AG04450 (cell line): ENCODE data around the gene PLPP4. TPM values are rescaled to one million over a fixed set of nuclear protein-coding genes. Genes with fewer than 3 reads are reported as not detected.

Experiments used
- CTCF ChIA-PET: fragments of 300-600, 350-600 bp; formaldehyde crosslinking; extraction: SDS; loops from one replicate; lab custom pipeline; 2022; ENCODE audit warnings: antibody characterized with exemption, inconsistent platforms; lab: Charles Lee
- POLR2A ChIA-PET: fragments of 350-600 bp; formaldehyde crosslinking; extraction: SDS; loops from one replicate; lab custom pipeline; 2021; ENCODE audit warnings: antibody characterized with exemption, inconsistent platforms; lab: Yijun Ruan, JAX
- DNase-seq: peaks from one replicate; pipeline ENCODE4 v3.0.0-alpha.2; 2011; ENCODE audit warnings: low read depth, low spot score
- H3K27ac ChIP-seq: one replicate; pipeline ENCODE4 v1.5.1; 2012; ENCODE audit warnings: low read depth, low read length, control low read depth
- H3K27me3 ChIP-seq: one replicate; pipeline ENCODE4 v1.6.0; 2012; ENCODE audit warnings: low read length; ENCODE audit not compliant: control insufficient read depth, insufficient read depth
- H3K4me3 ChIP-seq: 2 replicates; pipeline ENCODE4 v1.5.1; 2011; ENCODE audit warnings: mild to moderate bottlenecking, low read depth, low read length, control low read depth
- H3K9me3 ChIP-seq: 2 replicates; pipeline ENCODE4 v1.5.1; 2012; ENCODE audit warnings: low read length; ENCODE audit not compliant: control insufficient read depth, insufficient read depth
- CTCF ChIP-seq: IDR thresholded peaks from 2 replicates; pipeline ENCODE4 v1.5.1; 2011; ENCODE audit warnings: low read depth, low read length, control low read depth, inconsistent platforms
- polyA plus RNA-seq: library from polyadenylated mRNA; depleted of rRNA; stranded (reverse); fragments of >200 nt; gene quantifications from 2 replicates; pipeline ENCODE4 v1.2.3, GENCODE V29; 2011

The PLPP4 gene
- polyA plus RNA-seq, 1 experiment: not detected

DNA sequence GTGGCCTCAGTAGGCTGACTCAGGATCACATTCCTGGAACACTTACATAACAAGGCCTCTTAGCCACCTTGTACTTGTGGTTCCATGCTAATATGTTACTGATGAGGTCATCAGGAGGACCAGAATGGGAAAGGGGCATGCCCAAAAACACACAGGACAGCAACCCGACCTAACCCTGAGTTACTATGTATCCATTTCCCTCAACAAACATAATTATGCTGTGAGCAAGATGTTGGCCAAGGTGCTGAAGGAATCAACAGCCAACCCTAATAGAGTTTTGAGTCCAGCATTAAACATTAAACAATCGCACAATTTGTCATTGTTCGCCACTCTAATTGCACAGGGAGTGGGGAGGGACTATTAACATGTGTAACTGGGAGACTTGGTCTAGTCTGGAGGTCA lies 129.4 kb downstream of the PLPP4 start:
- POLR2A ChIA-PET: no interaction called here
- Histone ChIP-seq H3K27ac (no peak overlapping the region), H3K4me3 (no peak overlapping the region), H3K9me3 (peaks cover 56% of the 10 kb centered on the region), H3K27me3 (no peaks in the 10 kb centered on the region)
- DNase-seq: no peak
- CTCF ChIA-PET: no interaction called here
- TF ChIP-seq CTCF: no peak

- ChIA-PET CTCF (no interaction called here), POLR2A (no interaction called here)
- DNase-seq: no peak
- Histone ChIP-seq H3K9me3 (peaks cover 55% of the 10 kb centered on the region), H3K4me3 (no peak overlapping the region), H3K27ac (no peak overlapping the region), H3K27me3 (no peaks in the 10 kb centered on the region)
- TF ChIP-seq CTCF: no peak
Observed at GRCh38 chr10:120587061-120587460, 130.0 kb downstream of the PLPP4 start.

GRCh38 chr10:120588311-120588710 lies 131.3 kb downstream of the PLPP4 start:
- ChIA-PET POLR2A (no interaction called here), CTCF (no interaction called here)
- TF ChIP-seq CTCF: no peak
- Histone ChIP-seq H3K9me3 (peaks cover 58% of the 10 kb centered on the region), H3K27ac (no peak overlapping the region), H3K4me3 (no peak overlapping the region), H3K27me3 (no peaks in the 10 kb centered on the region)
- DNase-seq: no peak

DNA sequence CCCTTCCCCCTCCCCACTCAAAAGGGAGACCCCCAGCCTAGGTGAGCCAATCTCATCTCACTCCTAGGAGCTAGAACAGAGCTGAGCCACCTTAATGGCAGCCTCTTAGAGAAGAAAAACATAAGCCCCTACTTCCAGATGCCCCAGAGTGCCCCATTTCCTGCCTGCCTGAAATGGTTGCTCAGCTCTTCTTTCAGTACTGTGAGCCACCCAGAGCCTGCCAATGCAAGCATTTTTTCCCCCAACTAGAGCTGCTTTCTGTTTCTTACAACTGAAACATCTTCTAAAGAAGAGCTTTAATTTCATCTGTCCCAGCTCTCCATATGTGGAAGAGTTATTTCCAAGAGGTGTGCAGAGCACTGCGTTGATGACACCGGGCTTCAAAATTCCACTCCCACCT lies 136.7 kb downstream of the PLPP4 start:
- no peak overlapping the region for H3K4me3 ChIP-seq
- no peak overlapping the region for H3K27ac ChIP-seq
- POLR2A ChIA-PET: no interaction called here
- peaks cover 49% of the 10 kb centered on the region for H3K9me3 ChIP-seq
- no peaks in the 10 kb centered on the region for H3K27me3 ChIP-seq
- CTCF ChIA-PET: no interaction called here
- no peak for DNase-seq
- no peak for TF ChIP-seq CTCF

GRCh38 chr10:120597902-120598301 lies 140.9 kb downstream of the PLPP4 start:
- DNase-seq: no peak
- H3K4me3 ChIP-seq: no peak overlapping the region
- POLR2A ChIA-PET: no interaction called here
- H3K27ac ChIP-seq: no peak overlapping the region
- no peak for TF ChIP-seq CTCF
- CTCF ChIA-PET: no interaction called here
- H3K27me3 ChIP-seq: no peaks in the 10 kb centered on the region
- H3K9me3 ChIP-seq: peaks cover 44% of the 10 kb centered on the region
